ENCODE data around the gene DIS3L2.

- TF ChIP-seq POLR2A (IDR thresholded peaks at IDR 0.05) = no peak
- TF ChIP-seq CTCF (IDR thresholded peaks at IDR 0.05 in 4 of 5, conservative IDR thresholded peaks at IDR 0.05 in 1 of 5) = no peak
Measured at GRCh38 chr2:232310121-232310520, 348.6 kb downstream of the DIS3L2 start.

All from gastrocnemius medialis (tissue), 4 donors.